AG09319 (cell line): ENCODE results near the gene IL1RAPL1.

Experiments
- DNase-seq: peaks from one replicate; pipeline ENCODE4 v3.0.0-alpha.2; 2010; ENCODE audit warnings: low read depth; ENCODE audit errors: extremely low read depth
- CTCF ChIP-seq: IDR thresholded peaks from 2 replicates; pipeline ENCODE4 v1.5.1; 2011; ENCODE audit warnings: low read depth, mild to moderate bottlenecking, inconsistent platforms, low read length, moderate library complexity

Gene IL1RAPL1

DNA sequence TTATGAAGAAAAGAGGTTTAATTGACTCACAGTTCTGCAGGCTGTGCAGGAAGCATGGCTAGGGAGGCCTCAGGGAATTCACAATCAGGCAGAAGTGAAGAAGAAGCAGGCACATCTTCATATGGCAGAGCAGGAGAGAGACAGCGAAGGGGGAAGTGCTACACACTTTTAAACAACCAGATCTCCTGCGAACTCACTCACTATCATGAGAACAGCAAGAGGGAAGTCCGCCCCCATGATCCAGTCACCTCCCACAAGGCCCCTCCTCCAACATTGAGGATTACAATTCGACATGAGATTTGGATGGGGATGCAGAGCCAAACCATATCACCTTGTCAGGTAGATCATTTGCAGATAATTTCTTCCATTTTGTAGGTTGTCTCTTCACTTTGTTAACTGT is 1072.7 kb downstream of the IL1RAPL1 start:
- TF ChIP-seq CTCF = no peak

DNA sequence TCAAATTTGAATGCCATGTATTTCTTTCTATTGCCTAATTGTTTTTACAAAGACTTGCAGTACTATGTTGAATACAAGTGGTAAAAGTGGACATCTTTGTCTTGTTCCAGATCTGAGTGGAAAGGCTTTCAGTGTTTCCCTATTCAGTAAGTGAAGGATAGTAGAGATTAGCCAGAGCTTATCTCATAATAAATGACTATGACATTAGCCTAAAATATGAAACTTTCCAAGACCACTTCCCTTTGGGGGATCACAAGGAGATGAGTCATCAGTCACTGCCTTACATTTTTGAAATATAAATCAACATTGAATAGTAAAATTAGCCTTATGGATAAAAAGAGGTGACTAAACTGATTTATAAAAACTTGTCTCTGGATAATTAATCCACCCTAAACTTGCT is 1074.0 kb downstream of the IL1RAPL1 start:
- no peak for TF ChIP-seq CTCF
- no peak for DNase-seq

More for the DNA sequence above, 1072.7 kb downstream of the IL1RAPL1 start:
- no peak for DNase-seq

DNA sequence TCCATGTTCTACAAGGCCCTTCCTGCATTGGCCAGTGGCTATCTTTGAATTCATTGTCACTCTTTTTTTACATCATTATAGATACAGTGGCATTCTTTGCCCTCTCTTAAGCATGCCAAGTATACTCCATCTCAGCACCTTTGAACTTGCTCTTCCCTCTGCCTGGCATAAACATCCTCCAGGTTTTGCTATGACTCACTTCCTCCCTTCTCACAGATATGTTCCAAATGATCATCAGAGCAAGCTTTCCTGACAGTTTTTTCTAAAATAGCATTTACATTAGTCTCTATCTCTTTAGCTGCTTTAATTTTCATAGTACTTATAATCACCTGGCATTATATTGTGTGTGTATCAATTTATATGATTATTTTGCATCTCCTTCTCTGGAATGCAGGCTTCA is 1074.9 kb downstream of the IL1RAPL1 start:
- DNase-seq = no peak
- TF ChIP-seq CTCF = no peak

DNA sequence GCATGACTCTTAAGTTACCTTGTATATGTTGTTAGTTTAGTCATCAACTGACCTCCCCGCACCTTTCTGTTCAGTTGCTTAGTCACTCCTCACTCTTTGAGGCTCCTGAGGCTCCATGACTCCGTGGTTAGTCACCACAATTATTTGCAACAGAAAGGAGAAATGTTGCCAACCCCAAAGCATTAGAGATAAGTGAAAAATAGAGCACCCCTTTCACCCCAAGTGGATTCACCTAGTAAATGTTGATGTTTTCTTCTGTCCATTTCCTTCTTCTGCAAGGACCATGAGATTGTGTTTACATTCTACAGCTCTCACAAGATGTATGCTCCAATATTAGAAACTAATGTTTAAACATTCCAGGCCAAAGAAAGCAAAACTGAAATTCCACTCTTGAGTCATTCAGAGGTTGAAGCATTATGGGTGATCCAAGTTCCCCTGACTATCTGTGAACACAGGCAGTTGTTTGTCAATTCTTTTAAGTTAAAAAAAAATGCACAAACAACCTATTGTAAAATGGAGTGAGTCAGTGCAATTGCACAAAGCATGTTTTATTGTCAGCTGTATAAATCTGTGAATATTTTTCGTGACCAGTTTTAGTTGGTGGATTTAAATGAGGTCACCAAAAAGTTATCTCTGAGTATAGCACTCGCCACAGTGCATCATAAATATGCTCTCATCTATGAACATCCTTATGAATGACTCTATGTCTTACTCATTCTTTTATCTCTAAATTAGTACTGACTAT is 1075.7 kb downstream of the IL1RAPL1 start:
- no peak for TF ChIP-seq CTCF
- DNase-seq = peak; percentile 59

- no peak for TF ChIP-seq CTCF
- DNase-seq = no peak
Observed at GRCh38 chrX:29665532-29665931, 1078.3 kb downstream of the IL1RAPL1 start.

DNA sequence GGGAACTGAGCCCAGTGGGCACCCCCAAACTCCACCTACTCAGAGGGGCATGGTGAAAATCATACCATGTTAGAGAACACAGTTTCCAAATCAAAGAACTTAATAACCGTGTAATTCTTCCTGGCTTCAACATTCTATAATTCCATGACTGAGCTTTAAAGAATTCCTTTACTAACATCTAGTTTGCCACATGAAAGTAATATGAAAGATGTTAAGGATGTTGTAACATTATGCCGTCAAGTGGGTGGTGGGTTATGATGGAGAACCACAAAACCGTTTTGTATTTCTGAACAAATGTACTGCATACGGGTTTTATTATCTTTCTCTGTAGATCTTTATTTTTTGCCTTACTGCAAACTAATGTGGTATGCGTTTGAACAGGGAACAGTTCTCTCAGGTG is 1079.1 kb downstream of the IL1RAPL1 start:
- no peak for TF ChIP-seq CTCF
- no peak for DNase-seq

- no peak for DNase-seq
- no peak for TF ChIP-seq CTCF
Observed at GRCh38 chrX:29671421-29671820, 1084.2 kb downstream of the IL1RAPL1 start.
